ENCODE measurements around the gene LZTS3.
"Not testable (repeated sequence)": the region's sequence is repeated elsewhere in the genome, so short reads cannot be mapped to it uniquely, and the experiment has no call there.

Gene LZTS3

DNA sequence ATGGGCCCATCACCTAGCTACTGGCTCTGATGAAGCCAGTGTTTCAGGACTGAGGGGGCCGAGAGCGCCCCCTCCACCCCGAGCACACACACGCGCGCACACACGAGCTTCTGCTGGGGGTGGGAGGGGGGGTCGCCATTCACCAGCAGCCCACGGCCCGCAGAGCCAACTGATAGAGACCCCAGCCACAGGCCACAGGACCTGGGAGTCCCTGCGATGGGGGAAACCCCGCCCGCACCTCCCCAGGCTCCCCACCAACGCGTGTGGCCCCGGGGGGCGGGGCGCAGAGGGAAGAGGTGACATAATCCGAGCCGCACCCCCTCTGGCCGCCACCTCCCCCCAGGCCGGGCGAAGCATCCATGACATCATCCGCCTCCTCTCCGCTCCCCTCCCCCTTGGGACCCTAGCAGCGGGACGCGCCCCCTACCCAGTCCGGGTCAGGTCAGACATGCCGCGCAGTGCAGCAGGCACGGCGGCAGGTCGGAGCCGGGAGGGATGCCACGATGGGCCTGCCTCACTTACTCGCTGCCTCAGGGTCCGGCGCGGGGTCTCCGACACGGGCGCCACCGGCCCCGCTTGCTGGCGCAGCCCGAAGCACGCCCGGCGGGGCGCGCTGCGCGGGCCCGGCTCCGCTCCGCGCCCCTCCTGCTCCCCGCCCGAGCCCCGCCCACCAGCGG lies at the start of gene LZTS3:
TSS of gene LZTS3 (minus strand) at position 617 of the 677 bp plus-strand sequence. CDS start 6,386 bp downstream, outside the sequence.
- DNase-seq: peak; percentile 56 to 61

DNA sequence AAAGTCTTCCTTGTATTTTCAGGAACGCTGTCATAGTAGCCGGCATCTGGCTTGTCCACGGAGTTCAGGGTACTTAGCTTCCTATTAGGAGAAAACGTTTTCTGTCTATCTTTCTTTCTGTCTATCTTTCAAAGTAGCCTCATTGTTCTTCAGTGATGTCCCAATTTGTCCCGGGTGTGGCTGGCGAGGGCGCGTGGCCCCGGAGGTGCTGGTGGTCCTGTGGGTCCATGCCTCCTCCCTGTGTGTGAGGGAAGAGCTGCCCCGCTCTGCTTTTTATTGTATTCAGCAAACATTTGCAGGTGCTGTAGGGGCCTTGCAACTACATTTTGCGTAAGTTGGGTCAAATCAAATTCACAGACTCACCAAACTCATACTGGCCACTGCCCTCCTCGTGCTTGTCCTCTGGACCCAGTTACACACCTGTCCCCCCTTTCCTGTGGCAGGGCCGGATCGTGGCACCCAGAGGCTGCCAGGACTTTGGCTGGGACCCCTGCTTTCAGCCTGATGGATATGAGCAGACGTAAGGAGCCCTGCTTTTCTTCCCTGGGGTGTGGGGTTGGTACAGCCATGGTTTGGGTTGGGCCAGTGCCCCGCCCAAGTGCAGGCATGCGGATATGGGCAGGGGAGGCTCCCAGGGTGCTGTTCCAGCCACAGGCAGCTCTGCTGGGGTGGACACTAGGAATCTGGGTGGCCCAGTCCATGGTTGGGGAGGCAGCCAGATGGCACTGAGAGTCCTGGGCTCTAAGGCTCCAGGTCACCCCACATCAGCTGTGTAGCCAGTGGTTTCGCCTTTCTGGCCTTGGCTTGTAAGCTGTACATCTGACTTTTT lies 48.3 kb upstream of the LZTS3 start:
- DNase-seq: no peak

DNA sequence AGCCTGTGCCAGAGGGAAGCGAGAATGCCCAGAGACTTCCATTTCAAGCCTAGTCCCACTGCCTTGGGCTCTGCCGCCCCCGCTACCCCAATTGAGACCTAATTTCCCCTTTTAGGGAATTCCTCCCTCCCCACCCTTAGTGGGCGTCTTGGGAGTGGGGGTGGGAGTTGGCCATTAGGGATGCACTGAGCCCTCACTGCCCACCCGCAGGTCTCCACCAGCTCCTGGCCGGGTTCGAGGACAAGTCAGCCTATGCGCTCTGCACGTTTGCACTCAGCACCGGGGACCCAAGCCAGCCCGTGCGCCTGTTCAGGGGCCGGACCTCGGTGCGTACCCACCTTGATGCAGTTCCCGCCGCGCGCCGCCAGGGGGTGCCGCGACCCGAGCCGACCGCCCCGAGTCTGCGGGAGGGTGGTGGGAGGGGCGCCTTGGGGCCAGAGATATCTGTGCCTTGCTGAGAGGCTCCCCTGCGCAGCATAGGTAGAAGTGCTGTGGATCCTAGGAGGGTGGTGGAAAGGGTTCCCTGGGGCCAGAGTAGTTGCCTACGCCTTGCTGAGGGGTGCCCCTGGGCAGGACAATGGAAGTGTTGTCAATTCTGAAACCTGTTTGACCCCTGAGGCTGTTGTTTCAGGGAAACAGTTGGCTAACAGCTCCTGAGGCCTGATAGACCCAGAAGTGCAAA lies 45.1 kb upstream of the LZTS3 start:
- DNase-seq: no peak

DNA sequence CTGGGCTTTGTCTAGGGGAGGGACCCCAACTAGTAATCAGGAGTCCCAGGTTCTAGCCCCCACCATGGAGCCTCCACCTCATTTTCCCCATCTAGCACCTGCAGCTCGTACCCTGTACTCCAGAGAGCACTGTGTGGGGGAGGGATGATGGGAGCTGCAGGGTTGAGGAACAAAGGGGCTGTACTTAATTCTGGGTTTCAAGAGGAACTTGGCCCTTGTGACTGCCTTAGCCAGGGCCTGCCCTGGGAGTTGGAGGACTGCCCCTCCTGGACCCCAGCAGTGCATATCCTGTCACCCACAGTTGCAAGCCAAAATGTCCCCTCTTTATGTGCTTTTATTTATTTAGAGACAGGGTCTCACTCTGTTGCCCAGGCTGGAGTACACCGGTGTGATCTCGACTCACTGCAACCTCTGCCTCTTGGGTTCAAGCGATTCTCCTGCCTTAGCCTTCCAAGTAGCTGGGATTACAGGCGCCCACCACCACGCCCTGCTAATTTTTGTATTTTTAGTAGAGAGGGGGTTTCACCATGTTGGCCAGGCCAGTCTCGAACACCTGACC lies 42.1 kb upstream of the LZTS3 start:
- not testable (repeated sequence) for DNase-seq

DNA sequence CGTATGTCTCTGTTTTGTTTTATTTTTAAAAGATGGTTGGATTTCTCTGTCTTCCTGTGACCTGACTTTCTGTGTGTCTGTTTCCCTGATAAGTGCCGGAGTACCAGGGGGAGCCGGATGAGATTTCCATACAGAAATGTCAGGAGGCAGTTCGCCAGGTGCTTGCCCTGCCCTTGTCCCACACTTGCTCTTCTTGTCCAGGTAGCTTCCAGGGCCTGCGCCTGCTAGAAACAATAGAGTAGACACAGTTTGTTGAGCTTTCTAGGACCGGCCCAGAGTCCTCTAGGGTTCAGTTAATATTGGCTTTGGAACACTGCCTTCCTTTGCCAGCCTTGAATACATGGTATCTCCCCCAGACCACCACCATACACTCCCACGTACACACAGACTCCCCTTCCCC lies 39.9 kb upstream of the LZTS3 start:
- no peak for DNase-seq

DNA sequence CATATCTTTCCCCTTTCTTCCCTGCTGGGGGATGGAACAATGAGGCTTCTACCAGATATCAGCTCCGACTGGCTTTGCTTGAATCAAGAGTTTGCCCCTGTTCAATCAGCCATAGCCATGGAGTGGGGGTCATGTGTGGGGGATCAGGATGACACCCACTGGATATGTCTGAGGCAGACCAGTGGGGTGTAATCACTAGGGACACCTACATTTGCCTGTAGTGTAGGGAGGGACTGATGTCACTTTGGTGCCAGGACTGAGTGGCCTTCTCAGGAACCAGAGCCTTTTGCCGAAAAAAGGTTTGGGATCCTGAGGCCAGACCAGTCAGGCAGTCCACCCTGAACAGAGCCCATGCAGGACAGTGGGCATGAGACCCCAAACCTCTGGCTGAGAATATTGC lies 37.0 kb upstream of the LZTS3 start:
- DNase-seq: no peak

DNA sequence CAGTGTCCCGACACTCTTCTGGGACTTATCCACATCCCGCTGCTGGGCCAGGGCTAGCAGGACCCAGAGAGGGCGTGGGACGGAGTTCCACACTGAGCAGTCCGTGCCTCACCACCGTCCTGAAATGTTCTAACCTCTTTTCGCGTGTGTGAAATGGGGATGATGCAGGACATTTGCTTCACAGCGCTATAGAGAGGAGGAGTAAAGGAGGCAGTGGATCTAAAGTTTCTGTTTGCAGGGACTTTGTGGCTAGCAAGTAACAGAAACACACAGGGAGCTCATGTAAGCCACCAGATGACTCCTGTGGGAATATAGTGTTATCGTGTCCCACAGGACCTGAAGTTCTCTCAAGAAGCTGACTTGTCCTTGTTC lies 36.6 kb upstream of the LZTS3 start:
- no peak for DNase-seq

DNA sequence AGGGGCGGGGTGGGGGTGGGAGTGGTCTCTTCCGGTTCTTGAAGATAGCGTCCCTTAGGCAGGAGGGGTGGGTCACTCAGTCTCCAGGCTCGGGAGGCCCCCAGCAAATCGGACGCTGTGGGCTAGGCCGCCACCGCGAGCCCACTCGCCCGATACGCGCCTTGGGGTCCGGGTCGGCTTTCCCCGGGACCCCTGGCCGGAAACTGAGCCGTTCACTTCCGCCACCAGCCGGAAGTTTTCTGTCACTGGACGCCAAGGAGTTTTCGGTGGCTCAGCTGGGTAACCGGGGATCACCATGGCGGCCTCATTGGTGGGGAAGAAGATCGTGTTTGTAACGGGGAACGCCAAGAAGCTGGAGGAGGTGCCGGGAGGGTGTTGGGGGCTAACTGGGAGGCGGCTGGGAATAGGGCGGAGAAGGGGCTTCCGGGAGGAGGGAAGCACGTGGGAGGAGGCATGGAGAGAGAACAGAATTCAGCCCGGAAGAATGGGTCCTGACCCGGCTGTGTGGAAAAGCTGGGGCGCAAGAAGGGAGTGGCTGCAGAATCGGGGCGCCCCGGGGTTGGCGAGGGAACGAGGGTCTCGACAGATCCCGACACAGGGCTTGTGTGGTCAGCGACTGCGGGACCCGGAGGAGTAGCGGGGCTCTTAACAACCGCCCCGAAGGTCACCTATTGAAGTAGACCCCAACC lies 36.1 kb upstream of the LZTS3 start, which contains the start of gene ITPA:
TSS of gene ITPA (plus strand) at position 242 of the 689 bp plus-strand sequence. CDS start at position 296, 54 bp downstream.
- peak in 1 of 2 experiments; percentile 67 for DNase-seq

DNA sequence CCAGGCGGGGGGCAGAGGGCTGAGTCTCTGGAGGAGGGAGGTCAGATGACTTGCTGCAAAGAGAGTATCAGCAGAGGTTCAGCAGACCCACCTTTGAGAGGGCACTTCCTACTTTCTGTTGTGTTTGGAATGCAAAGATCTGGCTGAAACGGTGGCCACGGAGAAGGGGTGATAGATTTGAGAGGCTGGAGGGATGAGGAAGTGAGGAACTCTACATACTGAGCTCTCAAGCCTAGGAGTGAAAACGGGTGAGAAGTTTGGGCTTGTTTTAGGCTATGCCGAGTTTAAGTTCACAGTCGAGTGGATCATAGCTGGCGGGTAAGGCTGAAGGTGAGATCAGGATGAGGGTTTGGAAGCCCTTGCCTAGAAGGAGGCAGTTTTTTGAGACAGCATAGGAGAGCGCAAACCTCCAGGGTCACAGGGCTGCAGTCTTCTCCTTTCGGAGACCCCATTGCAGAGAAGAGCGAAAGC lies 35.5 kb upstream of the LZTS3 start:
- DNase-seq: no peak

DNA sequence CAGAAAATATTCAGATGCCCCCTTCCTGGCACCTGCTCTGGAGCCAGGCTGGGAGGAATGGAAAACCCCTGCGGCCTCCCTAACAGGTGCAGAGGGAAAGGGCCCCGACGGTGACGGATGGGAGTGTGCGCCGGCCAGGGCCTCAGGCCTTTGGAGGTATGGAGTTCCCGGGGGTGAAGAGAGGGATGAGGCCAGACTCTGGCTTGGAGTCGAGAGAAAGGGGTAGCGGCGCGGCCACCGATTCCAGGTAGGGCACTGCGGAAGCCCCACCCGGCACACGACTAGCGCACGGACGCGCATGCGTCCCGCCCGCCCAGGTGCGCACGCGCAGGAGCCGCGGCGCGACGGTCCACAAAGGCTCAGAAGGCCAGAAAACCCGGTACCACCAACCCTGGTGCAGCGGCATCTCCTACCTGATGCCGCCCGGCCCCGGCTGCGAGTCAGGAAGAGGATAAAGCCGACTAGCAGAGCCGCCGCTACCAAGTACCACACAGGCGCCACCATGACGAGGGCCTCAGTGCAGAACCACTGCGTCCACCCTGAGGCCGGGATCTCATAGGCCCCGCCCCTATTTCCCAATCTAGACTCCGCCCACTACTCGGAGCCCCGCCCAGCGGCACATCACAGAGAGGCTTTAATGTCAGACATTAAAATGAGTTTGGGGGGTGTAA lies 30.9 kb upstream of the LZTS3 start, which contains the start of gene DDRGK1:
TSS of gene DDRGK1 (minus strand) at position 559 of the 671 bp plus-strand sequence. CDS start at position 504, 55 bp downstream.
- DNase-seq: peak; percentile 62 to 83

DNA sequence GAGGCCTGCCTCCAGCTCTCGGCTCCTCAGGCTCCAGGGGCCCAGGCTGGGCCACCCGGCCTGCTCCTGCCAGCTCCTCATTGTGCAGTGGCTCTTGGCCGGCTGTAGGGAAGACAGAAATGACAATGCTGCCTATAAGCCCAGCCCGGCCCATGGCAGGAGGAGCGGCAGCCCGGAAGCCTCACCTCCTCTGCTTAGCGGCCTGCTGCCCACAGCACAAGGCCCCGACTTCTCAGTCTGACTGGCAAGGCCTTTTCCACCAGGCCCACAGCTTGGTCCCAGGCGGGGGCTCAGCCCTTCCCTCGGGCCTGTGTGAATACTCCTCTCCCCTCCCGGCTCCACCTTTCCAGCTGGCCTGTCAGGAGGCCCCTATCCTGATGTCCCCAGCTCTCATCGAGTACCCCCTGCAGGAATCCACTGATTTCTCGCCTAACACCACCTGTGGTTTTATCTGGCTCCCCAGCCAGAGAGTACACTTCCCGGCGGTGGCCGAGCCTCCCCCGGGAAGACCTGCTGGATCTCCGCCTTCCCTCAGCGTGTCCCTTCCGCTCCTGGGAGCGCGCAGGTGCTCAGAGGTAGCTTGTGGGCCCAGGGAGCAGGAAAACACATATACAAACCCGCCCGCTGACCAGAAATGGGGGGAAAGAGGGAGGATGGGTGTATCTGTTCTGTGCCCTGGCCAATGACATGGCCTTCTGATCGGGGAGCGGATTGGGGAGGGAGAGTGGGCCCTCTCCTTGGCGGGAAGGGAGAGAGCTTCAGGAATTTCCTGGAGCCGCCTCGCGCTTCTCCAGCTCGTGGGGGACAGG lies 30.2 kb upstream of the LZTS3 start:
- peak in 1 of 2 experiments; percentile 26 for DNase-seq

DNA sequence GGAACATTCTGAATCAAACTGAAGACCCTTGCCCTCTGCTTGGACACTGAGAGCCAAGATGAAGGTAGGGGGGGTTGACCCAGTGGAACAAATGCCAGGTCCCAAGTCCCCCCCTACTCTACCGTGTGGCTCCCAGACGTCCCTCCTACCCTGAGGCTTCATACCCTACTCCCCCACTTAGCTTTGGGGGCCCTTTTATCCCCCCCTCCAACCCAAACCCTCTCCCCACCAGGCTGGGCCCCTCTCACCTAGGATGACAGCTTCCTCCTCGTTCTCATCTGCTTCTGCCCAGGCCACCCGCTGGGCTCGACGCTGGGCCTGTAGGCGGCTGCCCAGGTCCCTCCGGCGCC lies 29.6 kb upstream of the LZTS3 start:
- no peak for DNase-seq

DNA sequence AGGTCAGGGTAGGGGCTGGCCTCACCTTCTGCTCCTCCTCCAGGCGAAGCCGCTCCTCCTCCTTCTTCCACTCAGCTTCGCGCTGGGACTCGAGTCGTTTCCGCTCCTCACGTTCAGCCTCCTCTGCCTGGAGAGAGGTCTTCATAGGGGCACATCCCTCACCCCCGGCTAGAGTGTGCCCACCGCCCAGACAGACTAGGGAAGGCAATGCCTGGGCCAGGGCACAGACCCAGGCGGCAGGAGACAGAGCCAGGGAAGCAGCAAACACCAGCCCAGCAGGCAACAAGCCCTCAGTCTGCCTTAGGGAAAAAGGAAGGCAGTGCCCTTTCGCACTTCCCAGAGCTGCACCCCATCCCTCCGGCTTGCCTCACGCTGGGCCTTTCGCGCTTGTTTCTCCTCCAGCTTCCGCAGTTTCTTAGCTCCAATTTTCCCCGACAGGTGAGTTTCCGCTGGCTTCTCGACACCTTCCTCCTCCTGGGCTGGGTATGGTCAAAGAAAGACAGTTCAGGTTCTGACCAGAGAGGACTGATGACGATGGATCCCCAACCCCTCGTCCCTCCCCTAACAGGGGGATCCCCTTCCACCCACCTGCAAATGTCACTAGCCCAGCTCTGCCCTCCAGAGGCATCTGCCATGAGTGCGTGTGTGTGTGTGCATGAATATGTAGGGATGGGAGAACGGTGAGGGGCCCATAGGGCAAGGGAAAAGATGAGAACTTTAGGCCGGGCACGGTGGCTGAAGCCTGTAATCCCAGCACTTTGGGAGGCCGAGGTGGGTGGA lies 26.8 kb upstream of the LZTS3 start:
- no peak for DNase-seq

DNA sequence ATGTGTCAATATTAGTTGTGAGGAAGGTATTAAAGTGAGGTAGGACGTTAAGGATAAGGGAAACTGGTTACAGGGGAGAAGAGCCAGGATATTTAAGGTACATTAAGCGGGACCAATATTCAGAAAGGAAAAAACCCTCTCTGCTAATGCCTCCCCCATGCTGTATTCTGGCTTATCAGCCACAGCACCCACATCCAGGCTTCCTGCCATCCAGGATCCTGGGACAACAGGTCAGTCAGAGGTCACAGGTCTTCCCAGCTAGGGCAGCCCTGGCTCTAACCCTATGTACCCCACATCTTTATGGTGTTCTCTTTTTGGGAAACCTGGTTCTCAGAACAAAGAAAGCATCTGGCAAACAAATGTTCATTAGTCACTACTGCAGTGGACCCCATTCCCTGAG lies 25.9 kb upstream of the LZTS3 start:
- no peak for DNase-seq

DNA sequence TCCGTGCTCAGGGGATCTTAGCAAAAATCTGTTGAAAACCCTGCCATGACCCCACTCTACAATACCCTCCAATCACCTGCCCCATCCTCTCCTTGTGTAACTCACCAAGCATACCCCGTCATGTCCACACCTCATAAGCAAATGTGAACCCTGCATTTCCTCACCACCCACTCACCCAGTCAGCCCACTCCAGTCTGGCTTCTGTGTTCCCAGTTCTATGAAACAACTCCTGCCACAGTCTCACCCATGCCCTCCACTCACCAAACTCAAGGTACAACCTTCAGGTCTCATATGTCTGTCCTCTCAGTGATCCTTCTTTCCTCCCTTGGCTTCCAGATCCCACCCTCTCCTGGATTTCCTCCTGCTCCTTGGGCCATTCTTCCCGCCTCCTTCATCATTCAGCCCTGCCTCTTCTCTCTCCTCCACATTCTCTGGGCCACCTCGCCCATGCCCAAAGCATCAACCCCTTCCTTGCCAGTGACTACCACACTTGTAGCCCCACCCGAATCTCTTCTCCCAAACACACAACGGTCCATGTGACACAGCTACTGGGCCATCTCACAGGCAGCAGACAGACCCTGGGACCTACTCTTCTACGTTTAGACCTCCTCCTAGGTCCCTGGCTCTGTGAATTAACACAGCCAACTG lies 22.4 kb upstream of the LZTS3 start:
- no peak for DNase-seq

DNA sequence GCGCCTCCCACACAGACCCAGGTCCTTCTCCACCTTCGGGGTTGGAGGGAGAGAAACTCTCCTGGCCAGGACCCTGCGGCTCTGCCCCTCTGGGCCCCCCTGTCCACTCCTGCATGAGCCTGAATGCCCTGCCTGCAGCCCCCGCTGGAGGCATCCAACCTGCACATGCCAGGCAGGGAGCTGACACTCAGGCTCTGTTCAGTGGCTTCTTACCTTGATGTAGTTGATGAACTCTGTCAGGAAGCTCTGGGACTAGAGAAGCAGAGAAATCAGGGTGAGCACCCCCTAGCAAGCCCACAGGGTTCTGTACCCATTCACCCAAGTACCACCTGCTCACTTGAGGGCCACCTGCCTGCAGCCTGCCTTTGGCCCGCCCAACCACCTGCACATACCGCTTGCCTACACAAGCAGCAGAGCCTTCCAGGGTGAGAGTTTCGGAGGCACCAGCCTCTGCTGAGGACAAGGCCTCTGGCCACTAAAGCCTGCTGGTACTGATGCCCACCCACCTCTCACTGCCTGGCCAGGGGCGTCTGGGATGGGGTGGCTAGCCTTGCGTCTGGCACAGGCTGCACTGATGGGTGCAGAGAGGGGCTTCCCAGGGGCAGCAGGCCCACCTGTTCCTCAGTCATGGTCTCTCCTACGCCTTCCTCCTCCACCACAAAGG lies 21.4 kb upstream of the LZTS3 start:
- DNase-seq: no peak

DNA sequence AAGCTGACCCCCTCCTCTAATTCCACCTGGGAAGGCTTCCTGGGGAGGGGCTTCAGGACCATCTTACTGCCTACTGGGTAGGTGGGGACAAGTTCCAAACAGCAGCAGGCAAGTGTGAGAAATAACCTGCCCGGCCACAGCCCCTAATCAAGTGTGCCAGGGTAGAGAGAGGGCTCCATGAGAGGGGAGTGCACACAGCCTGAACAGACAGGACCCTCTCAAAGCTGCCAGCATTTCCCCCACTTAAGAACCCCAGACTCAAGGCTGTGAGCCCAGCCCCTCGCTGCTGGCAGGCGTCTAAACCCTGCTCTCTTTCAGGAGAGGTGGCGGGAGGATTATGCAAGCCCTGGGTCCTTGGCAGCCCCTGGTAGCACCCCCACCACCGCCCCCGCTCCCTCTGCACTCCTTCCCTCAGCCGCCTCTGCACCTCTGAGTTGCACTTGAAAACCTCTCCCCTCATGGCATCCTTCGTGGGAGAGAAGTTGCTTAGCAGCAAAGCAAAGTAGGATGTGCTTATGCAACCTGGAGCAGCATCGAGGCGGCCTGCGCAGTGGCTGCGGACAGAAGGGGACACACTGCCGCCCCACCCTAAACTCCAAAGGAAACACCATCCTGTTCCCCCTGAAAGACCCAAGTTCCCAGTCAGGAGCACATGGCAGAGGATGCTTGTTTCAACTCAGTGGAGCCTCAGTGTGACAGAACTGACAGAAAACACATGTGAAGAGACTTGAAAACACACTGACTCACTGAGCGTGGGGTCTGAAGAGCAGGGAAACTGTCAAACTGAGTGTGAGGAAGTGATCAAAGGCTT lies 20.7 kb upstream of the LZTS3 start:
- DNase-seq: no peak
